Measurements from ENCODE around the gene IL4R.

Gene IL4R

GRCh38 chr16:27400751-27401620, 87.2 kb downstream of the IL4R start:
- TF ChIP-seq EZH2phosphoT487 (IDR thresholded peaks at IDR 0.05; ENCODE audit: borderline replicate concordance, low read length), result no peak
- TF ChIP-seq, protein P1, sequence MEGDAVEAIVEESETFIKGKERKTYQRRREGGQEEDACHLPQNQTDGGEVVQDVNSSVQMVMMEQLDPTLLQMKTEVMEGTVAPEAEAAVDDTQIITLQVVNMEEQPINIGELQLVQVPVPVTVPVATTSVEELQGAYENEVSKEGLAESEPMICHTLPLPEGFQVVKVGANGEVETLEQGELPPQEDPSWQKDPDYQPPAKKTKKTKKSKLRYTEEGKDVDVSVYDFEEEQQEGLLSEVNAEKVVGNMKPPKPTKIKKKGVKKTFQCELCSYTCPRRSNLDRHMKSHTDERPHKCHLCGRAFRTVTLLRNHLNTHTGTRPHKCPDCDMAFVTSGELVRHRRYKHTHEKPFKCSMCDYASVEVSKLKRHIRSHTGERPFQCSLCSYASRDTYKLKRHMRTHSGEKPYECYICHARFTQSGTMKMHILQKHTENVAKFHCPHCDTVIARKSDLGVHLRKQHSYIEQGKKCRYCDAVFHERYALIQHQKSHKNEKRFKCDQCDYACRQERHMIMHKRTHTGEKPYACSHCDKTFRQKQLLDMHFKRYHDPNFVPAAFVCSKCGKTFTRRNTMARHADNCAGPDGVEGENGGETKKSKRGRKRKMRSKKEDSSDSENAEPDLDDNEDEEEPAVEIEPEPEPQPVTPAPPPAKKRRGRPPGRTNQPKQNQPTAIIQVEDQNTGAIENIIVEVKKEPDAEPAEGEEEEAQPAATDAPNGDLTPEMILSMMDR (IDR thresholded peaks at IDR 0.05; ENCODE audit: low read depth, low read length, poor library complexity, severe bottlenecking), result no peak
- H3K4me1 ChIP-seq (ENCODE audit: control insufficient read depth, low read length), result peaks cover 95% of the 10 kb centered on the region
- H3K9me3 ChIP-seq (ENCODE audit: control insufficient read depth, insufficient read depth, low read length), result peaks cover 6% of the 10 kb centered on the region
- H3K9me2 ChIP-seq (replicated peaks; ENCODE audit: control insufficient read depth, low read length), result no peaks in the 10 kb centered on the region
- peak overlapping the region; percentile 93 for H3K27ac ChIP-seq (ENCODE audit: low read depth, low read length)
- H3K27me3 ChIP-seq (ENCODE audit: control insufficient read depth, low read length), result peaks cover 6% of the 10 kb centered on the region; the same call in 1 of the 2 replicates
- peaks cover 52% of the 10 kb centered on the region for H3F3A ChIP-seq (ENCODE audit: control insufficient read depth, insufficient read depth)
- peaks cover 32% of the 10 kb centered on the region for H3K79me2 ChIP-seq (ENCODE audit: control insufficient read depth, low read length)
- H4K20me1 ChIP-seq (ENCODE audit: control insufficient read depth, insufficient read depth, low read depth, low read length), result no peaks in the 10 kb centered on the region
- peaks cover 27% of the 10 kb centered on the region for H3K36me3 ChIP-seq (ENCODE audit: control insufficient read depth, low read length)
- H3K4me3 ChIP-seq (ENCODE audit: low read length), result peak overlapping the region; percentile 92
- peak overlapping the region; percentile 97 for H3K4me2 ChIP-seq (ENCODE audit: low read length)

DNA sequence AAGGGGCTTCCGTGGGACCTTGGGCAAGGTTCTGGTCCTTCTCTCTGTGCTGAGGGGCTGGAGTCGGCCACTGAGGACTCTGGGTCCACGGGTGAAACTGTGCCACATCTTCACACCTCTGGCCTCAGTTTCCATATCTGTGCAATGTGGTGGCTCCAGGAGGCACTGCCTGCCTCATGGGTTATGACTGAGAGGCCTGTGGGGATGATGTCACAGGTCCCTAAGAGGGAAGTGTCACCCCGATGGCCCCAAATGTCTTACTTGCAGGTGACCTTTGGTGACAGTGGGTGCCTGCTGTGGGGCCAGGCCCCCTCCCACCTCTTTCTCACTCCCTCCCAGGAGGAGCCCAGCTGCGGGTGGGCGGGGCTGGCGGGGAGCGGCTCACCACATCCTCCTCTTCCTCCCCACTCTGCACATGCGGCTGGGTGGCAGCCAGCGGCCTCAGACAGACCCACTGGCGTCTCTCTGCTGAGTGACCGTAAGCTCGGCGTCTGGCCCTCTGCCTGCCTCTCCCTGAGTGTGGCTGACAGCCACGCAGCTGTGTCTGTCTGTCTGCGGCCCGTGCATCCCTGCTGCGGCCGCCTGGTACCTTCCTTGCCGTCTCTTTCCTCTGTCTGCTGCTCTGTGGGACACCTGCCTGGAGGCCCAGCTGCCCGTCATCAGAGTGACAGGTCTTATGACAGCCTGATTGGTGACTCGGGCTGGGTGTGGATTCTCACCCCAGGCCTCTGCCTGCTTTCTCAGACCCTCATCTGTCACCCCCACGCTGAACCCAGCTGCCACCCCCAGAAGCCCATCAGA, 88.2 kb downstream of the IL4R start, which contains the start of gene IL21R:
Gene IL21R, plus strand, starts transcription at position 407 of the 801 bp plus-strand sequence. CDS start 27,898 bp downstream, outside the sequence.
- Histone ChIP-seq H3K9me3 (ENCODE audit: control insufficient read depth, insufficient read depth, low read length) (peaks cover 2% of the 10 kb centered on the region), H3K27me3 (ENCODE audit: control insufficient read depth, low read length) (peaks cover 6% of the 10 kb centered on the region; the same call in 1 of the 2 replicates), H3K4me2 (ENCODE audit: low read length) (peak within 1 kb of the TSS; percentile 97), H3K27ac (ENCODE audit: low read depth, low read length) (peak within 1 kb of the TSS; percentile 93), H3K4me1 (ENCODE audit: control insufficient read depth, low read length) (peaks cover 99% of the 10 kb centered on the region), H3F3A (ENCODE audit: control insufficient read depth, insufficient read depth) (peaks cover 43% of the 10 kb centered on the region), H3K9me2 (replicated peaks; ENCODE audit: control insufficient read depth, low read length) (no peaks in the 10 kb centered on the region), H3K4me3 (ENCODE audit: low read length) (peak within 1 kb of the TSS; percentile 92), H3K36me3 (ENCODE audit: control insufficient read depth, low read length) (peaks cover 36% of the 10 kb centered on the region), H3K79me2 (ENCODE audit: control insufficient read depth, low read length) (peaks cover 41% of the 10 kb centered on the region), H4K20me1 (ENCODE audit: control insufficient read depth, insufficient read depth, low read depth, low read length) (no peaks in the 10 kb centered on the region)
- TF ChIP-seq EZH2phosphoT487 (IDR thresholded peaks at IDR 0.05; ENCODE audit: borderline replicate concordance, low read length), result no peak
- TF ChIP-seq, protein P1 (IDR thresholded peaks at IDR 0.05; ENCODE audit: low read depth, low read length, poor library complexity, severe bottlenecking), result no peak

DNA sequence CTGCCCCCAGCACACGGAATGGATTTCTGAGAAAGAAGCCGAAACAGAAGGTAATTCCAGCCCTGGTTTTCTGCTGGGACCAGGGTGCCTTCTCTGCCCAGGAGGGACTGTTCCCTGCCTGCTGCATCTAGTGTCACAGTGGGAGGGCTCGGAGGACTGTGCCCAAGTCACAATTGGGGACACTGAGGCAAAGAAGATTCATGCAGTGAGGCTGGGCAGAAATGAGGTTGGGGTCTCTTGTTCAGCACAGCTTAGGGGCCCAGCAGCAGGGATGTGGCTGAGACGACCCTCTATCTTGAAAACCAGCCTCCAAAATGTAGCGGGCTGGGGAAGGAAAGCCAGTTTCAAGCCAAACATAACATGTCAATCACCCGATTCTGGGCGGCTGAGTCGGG, 88.8 kb downstream of the IL4R start:
- Histone ChIP-seq H3K4me3 (ENCODE audit: low read length) (peak overlapping the region; percentile 92), H3K36me3 (ENCODE audit: control insufficient read depth, low read length) (peaks cover 39% of the 10 kb centered on the region), H3K27me3 (ENCODE audit: control insufficient read depth, low read length) (peaks cover 6% of the 10 kb centered on the region; the same call in 1 of the 2 replicates), H3K9me2 (replicated peaks; ENCODE audit: control insufficient read depth, low read length) (no peaks in the 10 kb centered on the region), H3K4me1 (ENCODE audit: control insufficient read depth, low read length) (peaks cover 99% of the 10 kb centered on the region), H3K27ac (ENCODE audit: low read depth, low read length) (peak overlapping the region; percentile 93), H3K4me2 (ENCODE audit: low read length) (peak overlapping the region; percentile 97), H3K9me3 (ENCODE audit: control insufficient read depth, insufficient read depth, low read length) (no peaks in the 10 kb centered on the region), H3F3A (ENCODE audit: control insufficient read depth, insufficient read depth) (peaks cover 44% of the 10 kb centered on the region), H4K20me1 (ENCODE audit: control insufficient read depth, insufficient read depth, low read depth, low read length) (no peaks in the 10 kb centered on the region), H3K79me2 (ENCODE audit: control insufficient read depth, low read length) (peaks cover 46% of the 10 kb centered on the region)
- TF ChIP-seq EZH2phosphoT487 (IDR thresholded peaks at IDR 0.05; ENCODE audit: borderline replicate concordance, low read length), result no peak
- TF ChIP-seq, protein P1 (IDR thresholded peaks at IDR 0.05; ENCODE audit: low read depth, low read length, poor library complexity, severe bottlenecking), result no peak

All from DOHH2 (cell line).